ENCODE data around the gene KCNAB1. TPM values are rescaled to one million over a fixed set of nuclear protein-coding genes. Genes with fewer than 3 reads are reported as not detected.

The KCNAB1 gene
- polyA plus RNA-seq, 1 experiment, result 0.07 TPM

- H3K27me3 ChIP-seq (ENCODE audit: control insufficient read depth, insufficient read depth, low read length), result peaks cover 5% of the 10 kb centered on the region
- H3K9me3 ChIP-seq (ENCODE audit: control insufficient read depth, insufficient read depth, low read length), result no peaks in the 10 kb centered on the region
- POLR2A ChIA-PET, result no interaction called here
- TF ChIP-seq, protein P1, sequence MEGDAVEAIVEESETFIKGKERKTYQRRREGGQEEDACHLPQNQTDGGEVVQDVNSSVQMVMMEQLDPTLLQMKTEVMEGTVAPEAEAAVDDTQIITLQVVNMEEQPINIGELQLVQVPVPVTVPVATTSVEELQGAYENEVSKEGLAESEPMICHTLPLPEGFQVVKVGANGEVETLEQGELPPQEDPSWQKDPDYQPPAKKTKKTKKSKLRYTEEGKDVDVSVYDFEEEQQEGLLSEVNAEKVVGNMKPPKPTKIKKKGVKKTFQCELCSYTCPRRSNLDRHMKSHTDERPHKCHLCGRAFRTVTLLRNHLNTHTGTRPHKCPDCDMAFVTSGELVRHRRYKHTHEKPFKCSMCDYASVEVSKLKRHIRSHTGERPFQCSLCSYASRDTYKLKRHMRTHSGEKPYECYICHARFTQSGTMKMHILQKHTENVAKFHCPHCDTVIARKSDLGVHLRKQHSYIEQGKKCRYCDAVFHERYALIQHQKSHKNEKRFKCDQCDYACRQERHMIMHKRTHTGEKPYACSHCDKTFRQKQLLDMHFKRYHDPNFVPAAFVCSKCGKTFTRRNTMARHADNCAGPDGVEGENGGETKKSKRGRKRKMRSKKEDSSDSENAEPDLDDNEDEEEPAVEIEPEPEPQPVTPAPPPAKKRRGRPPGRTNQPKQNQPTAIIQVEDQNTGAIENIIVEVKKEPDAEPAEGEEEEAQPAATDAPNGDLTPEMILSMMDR (IDR thresholded peaks at IDR 0.05; ENCODE audit: low read depth, low read length), result no peak
- DNase-seq (ENCODE audit: low read depth, low spot score), result no peak
- CTCF ChIA-PET, result interaction anchor here (0.8 to 1.0 kb wide), 3 partner anchors 9 to 228 kb away, joined by 3 to 4 read pairs (median 3); no protein-coding TSS in a partner anchor
- H3K27ac ChIP-seq (ENCODE audit: low read depth, low read length), result no peak overlapping the region
- H3K4me3 ChIP-seq (ENCODE audit: low read depth, low read length), result no peak overlapping the region
Observed at GRCh38 chr3:156378871-156379270, 258.5 kb downstream of the KCNAB1 start.

DNA sequence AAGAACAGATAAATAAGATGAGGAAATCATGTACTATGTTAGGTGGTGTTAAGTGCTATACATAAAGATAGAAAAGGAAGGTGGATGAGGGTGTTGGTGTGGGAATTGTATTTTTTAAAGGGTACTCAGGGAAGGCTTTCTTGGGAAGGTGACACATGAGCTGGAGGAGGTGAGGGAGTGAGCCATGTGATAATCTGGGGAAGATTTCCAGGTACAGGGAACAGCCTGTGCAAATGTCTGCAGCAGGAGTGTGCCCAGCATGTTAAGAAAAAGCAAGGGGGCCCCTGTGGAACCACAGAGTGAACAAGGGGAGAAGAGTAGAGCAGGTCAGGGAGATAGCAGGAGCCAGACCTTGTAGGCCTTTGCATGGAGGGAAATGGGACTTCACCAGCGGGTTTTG is 258.9 kb downstream of the KCNAB1 start:
- no peak for DNase-seq (ENCODE audit: low read depth, low spot score)
- Histone ChIP-seq H3K27me3 (ENCODE audit: control insufficient read depth, insufficient read depth, low read length) (peaks cover 5% of the 10 kb centered on the region), H3K4me3 (ENCODE audit: low read depth, low read length) (no peak overlapping the region), H3K9me3 (ENCODE audit: control insufficient read depth, insufficient read depth, low read length) (no peaks in the 10 kb centered on the region), H3K27ac (ENCODE audit: low read depth, low read length) (no peak overlapping the region)
- ChIA-PET POLR2A (no interaction called here), CTCF (interaction anchor here (0.8 to 1.0 kb wide), 3 partner anchors 8 to 228 kb away, joined by 3 to 4 read pairs (median 3); no protein-coding TSS in a partner anchor)
- TF ChIP-seq, protein P1 (IDR thresholded peaks at IDR 0.05; ENCODE audit: low read depth, low read length), result no peak

DNA sequence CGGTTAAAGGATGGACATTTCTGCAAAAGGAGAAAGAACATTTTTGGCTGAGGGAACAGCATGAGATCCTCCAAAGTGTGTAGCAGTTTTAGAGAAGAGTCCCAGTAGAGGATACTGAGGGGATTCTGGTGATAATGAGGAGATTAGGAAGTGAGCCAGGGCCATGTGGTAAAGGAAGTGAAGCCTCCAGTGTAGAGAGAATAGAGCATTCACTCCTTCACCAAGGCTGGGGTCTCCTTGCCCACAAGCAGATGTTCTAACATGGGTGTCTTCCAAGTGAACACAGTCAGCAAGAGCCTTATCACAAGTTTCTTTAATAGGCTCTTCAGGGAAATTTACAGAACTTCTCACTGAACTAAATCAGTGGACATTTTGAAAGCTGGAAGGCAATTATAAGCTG is 260.9 kb downstream of the KCNAB1 start:
- Histone ChIP-seq H3K4me3 (ENCODE audit: low read depth, low read length) (no peak overlapping the region), H3K9me3 (ENCODE audit: control insufficient read depth, insufficient read depth, low read length) (no peaks in the 10 kb centered on the region), H3K27me3 (ENCODE audit: control insufficient read depth, insufficient read depth, low read length) (peaks cover 5% of the 10 kb centered on the region), H3K27ac (ENCODE audit: low read depth, low read length) (no peak overlapping the region)
- TF ChIP-seq, protein P1 (IDR thresholded peaks at IDR 0.05; ENCODE audit: low read depth, low read length), result no peak
- no peak for DNase-seq (ENCODE audit: low read depth, low spot score)
- ChIA-PET CTCF (interaction anchor here (1.0 to 6.3 kb wide), 8 partner anchors 8 to 230 kb away, joined by 3 to 162 read pairs (median 6); no protein-coding TSS in a partner anchor), POLR2A (no interaction called here)

GRCh38 chr3:156382458-156383346 is 262.3 kb downstream of the KCNAB1 start:
- no peak for DNase-seq (ENCODE audit: low read depth, low spot score)
- H3K27me3 ChIP-seq (ENCODE audit: control insufficient read depth, insufficient read depth, low read length), result peaks cover 11% of the 10 kb centered on the region
- POLR2A ChIA-PET, result no interaction called here
- CTCF ChIA-PET, result interaction anchor here (0.6 to 6.3 kb wide), 15 partner anchors 9 to 241 kb away, joined by 3 to 162 read pairs (median 3); no protein-coding TSS in a partner anchor
- TF ChIP-seq, protein P1 (IDR thresholded peaks at IDR 0.05; ENCODE audit: low read depth, low read length), result peak; percentile 84
- no peak overlapping the region for H3K4me3 ChIP-seq (ENCODE audit: low read depth, low read length)
- no peaks in the 10 kb centered on the region for H3K9me3 ChIP-seq (ENCODE audit: control insufficient read depth, insufficient read depth, low read length)
- no peak overlapping the region for H3K27ac ChIP-seq (ENCODE audit: low read depth, low read length)

Data from AG04450 (cell line).